T-helper 2 cell (primary cell): ENCODE measurements around the gene INPP5A.
"Not testable (repeated sequence)": the region's sequence is repeated elsewhere in the genome, so short reads cannot be mapped to it uniquely, and the experiment has no call there.

ENCODE experiments used
- DNase-seq, 5 experiments: peaks; one replicate each; pipeline versions ENCODE4 v3.0.0 to v3.0.0-alpha.2; 2012 to 2022
- total RNA-seq, 2 donors: gene quantifications; one replicate each; lab custom pipeline; 2026; lab: John Stamatoyannopoulos, UW

INPP5A gene
- 12.1 to 13.1 reads per million in 2 donors for total RNA-seq

GRCh38 chr10:132537684-132538001, at the start of gene INPP5A:
Gene INPP5A (plus strand): TSS chr10:132537787. CDS start chr10:132538097, 310 bp downstream.
- no peak for DNase-seq

- no peak for DNase-seq
Observed at GRCh38 chr10:132488231-132488821, 49.3 kb upstream of the INPP5A start.

GRCh38 chr10:132489053-132489703, 48.4 kb upstream of the INPP5A start:
- DNase-seq: no peak

- no peak for DNase-seq
Observed at GRCh38 chr10:132489704-132490534, 47.7 kb upstream of the INPP5A start.

GRCh38 chr10:132491534-132491933, 46.1 kb upstream of the INPP5A start:
- not testable (repeated sequence) for DNase-seq

GRCh38 chr10:132492323-132493025, 45.1 kb upstream of the INPP5A start:
- no peak for DNase-seq

- no peak for DNase-seq
Observed at GRCh38 chr10:132493246-132493755, 44.3 kb upstream of the INPP5A start.

GRCh38 chr10:132493756-132494290, 43.8 kb upstream of the INPP5A start:
- no peak for DNase-seq

- DNase-seq: no peak
Observed at GRCh38 chr10:132494866-132495630, 42.5 kb upstream of the INPP5A start.

- no peak for DNase-seq
Observed at GRCh38 chr10:132496360-132497062, 41.1 kb upstream of the INPP5A start.

GRCh38 chr10:132497063-132497680, 40.4 kb upstream of the INPP5A start:
- DNase-seq: no peak

GRCh38 chr10:132497861-132498561, 39.6 kb upstream of the INPP5A start:
- DNase-seq: no peak

GRCh38 chr10:132498562-132499366, 38.8 kb upstream of the INPP5A start:
- DNase-seq: no peak

- no peak for DNase-seq
Observed at GRCh38 chr10:132499367-132499685, 38.3 kb upstream of the INPP5A start.

GRCh38 chr10:132500781-132501415, 36.7 kb upstream of the INPP5A start:
- DNase-seq: no peak

- DNase-seq: no peak
Observed at GRCh38 chr10:132502544-132503300, 34.9 kb upstream of the INPP5A start.

- DNase-seq: no peak
Observed at GRCh38 chr10:132503581-132504421, 33.8 kb upstream of the INPP5A start.
